Lower lobe of right lung (tissue), 2 donors: ENCODE measurements around the gene MIS18BP1. TPM values are rescaled to one million over a fixed set of nuclear protein-coding genes. Genes with fewer than 3 reads are reported as not detected.

ENCODE experiments used
- ATAC-seq, 2 donors: fragments of 200-7000 bp; cut with Tn5 transposase; one replicate each; pipeline ENCODE4 v1.9.1; 2020 to 2022; ENCODE audit warnings: mild to moderate bottlenecking in 2 of 2, moderate library complexity in 2 of 2
- DNase-seq: peaks from one replicate; pipeline ENCODE4 v3.0.0-alpha.2; 2020
- H3K27ac ChIP-seq: fragments of 200-600 bp; one replicate; pipeline ENCODE4 v1.8.0; 2022
- H3K27me3 ChIP-seq: fragments of 200-600 bp; one replicate; pipeline ENCODE4 v1.8.0; 2022; ENCODE audit warnings: low read depth
- H3K36me3 ChIP-seq: fragments of 200-600 bp; one replicate; pipeline ENCODE4 v1.8.0; 2022; ENCODE audit warnings: mild to moderate bottlenecking
- H3K4me1 ChIP-seq: fragments of 200-600 bp; one replicate; pipeline ENCODE4 v1.8.0; 2022
- H3K4me3 ChIP-seq: fragments of 200-600 bp; one replicate; pipeline ENCODE4 v1.8.0; 2022; ENCODE audit warnings: mild to moderate bottlenecking
- H3K9me3 ChIP-seq: fragments of 200-600 bp; one replicate; pipeline ENCODE4 v1.8.0; 2022
- intact Hi-C: fragments of 100-400 bp; cut with DNase I; formaldehyde crosslinking; loops from one replicate; pipeline ENCODE4 v1.11.0; 2022
- total RNA-seq: library from RNA; stranded (reverse); fragmentation: NEBNext Ultra II Directional; extraction: Animal tissue kit (Norgen Biotek cat#: 25700); gene quantifications from one replicate; pipeline ENCODE4 v1.2.1, GENCODE V29; 2021
- TF ChIP-seq, protein P1 (sequence below): fragments of 200-600 bp; IDR thresholded peaks from one replicate; pipeline ENCODE4 v1.8.0; 2022; ENCODE audit warnings: antibody characterized with exemption, mild to moderate bottlenecking
- donor health status: DM: no; HTN: yes; CAD: no; lungs with severe emphysema.

Gene MIS18BP1
- total RNA-seq, 1 donor from 2014 or later, result 48.3 TPM

DNA sequence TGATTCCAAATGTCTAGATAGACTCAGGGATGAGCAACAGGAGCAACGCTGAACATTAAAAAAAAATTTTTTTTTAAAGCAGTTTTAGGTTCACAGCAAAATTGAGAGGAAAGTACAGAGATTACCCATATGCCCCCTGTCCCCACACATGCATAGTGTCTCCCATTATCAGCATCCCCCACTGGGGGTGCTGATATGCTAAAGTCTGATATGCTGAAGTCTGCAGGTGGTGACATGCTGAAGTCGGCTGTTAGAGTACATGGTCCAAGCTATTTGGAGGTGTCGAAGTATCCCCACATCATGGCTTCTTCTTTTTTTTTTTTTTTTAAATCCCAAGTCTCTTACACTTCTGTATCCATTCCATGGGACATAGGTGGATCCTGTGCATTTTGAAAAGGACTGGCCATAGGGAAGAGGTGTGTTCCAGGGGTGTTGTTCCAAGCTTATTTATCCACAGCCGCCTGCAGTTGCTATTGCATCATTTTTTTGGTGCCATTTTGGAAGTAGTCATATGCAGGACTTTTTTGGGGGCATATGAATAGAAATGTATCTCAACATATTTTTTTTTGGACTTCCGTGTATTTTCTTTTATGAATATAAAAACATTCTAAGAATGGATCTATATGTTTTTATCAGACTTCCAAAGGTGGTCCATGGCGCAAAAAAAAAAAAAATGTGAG, 19.0 kb upstream of the MIS18BP1 start:
- Histone ChIP-seq H3K27ac (no peak overlapping the region), H3K4me1 (no peaks in the 10 kb centered on the region), H3K36me3 (no peaks in the 10 kb centered on the region), H3K9me3 (no peaks in the 10 kb centered on the region), H3K4me3 (no peak overlapping the region), H3K27me3 (no peaks in the 10 kb centered on the region)
- no peak for DNase-seq
- no peak for ATAC-seq
- intact Hi-C loops, result no loop called here
- TF ChIP-seq, protein P1, sequence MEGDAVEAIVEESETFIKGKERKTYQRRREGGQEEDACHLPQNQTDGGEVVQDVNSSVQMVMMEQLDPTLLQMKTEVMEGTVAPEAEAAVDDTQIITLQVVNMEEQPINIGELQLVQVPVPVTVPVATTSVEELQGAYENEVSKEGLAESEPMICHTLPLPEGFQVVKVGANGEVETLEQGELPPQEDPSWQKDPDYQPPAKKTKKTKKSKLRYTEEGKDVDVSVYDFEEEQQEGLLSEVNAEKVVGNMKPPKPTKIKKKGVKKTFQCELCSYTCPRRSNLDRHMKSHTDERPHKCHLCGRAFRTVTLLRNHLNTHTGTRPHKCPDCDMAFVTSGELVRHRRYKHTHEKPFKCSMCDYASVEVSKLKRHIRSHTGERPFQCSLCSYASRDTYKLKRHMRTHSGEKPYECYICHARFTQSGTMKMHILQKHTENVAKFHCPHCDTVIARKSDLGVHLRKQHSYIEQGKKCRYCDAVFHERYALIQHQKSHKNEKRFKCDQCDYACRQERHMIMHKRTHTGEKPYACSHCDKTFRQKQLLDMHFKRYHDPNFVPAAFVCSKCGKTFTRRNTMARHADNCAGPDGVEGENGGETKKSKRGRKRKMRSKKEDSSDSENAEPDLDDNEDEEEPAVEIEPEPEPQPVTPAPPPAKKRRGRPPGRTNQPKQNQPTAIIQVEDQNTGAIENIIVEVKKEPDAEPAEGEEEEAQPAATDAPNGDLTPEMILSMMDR, result no peak

- no peaks in the 10 kb centered on the region for H3K36me3 ChIP-seq
- no peak overlapping the region for H3K27ac ChIP-seq
- H3K4me1 ChIP-seq, result no peaks in the 10 kb centered on the region
- H3K27me3 ChIP-seq, result no peaks in the 10 kb centered on the region
- DNase-seq (no peak), ATAC-seq (no peak)
- no peak overlapping the region for H3K4me3 ChIP-seq
- TF ChIP-seq, protein P1, result no peak
- H3K9me3 ChIP-seq, result no peaks in the 10 kb centered on the region
- intact Hi-C loops, result no loop called here
Measured at GRCh38 chr14:45270031-45270430, 17.0 kb upstream of the MIS18BP1 start.

GRCh38 chr14:45267071-45267470, 14.1 kb upstream of the MIS18BP1 start:
- H3K27ac ChIP-seq, result no peak overlapping the region
- H3K27me3 ChIP-seq, result no peaks in the 10 kb centered on the region
- intact Hi-C loops, result no loop called here
- no peaks in the 10 kb centered on the region for H3K36me3 ChIP-seq
- no peak for ATAC-seq
- H3K4me1 ChIP-seq, result no peaks in the 10 kb centered on the region
- DNase-seq, result no peak
- no peaks in the 10 kb centered on the region for H3K9me3 ChIP-seq
- TF ChIP-seq, protein P1, result no peak
- no peak overlapping the region for H3K4me3 ChIP-seq

- Histone ChIP-seq H3K27ac (no peak overlapping the region), H3K9me3 (peaks cover 15% of the 10 kb centered on the region), H3K4me3 (no peak overlapping the region), H3K27me3 (no peaks in the 10 kb centered on the region), H3K36me3 (no peaks in the 10 kb centered on the region), H3K4me1 (no peaks in the 10 kb centered on the region)
- intact Hi-C loops, result no loop called here
- DNase-seq (no peak), ATAC-seq (no peak)
- TF ChIP-seq, protein P1, result no peak
Measured at GRCh38 chr14:45262637-45263036, 9.6 kb upstream of the MIS18BP1 start.

DNA sequence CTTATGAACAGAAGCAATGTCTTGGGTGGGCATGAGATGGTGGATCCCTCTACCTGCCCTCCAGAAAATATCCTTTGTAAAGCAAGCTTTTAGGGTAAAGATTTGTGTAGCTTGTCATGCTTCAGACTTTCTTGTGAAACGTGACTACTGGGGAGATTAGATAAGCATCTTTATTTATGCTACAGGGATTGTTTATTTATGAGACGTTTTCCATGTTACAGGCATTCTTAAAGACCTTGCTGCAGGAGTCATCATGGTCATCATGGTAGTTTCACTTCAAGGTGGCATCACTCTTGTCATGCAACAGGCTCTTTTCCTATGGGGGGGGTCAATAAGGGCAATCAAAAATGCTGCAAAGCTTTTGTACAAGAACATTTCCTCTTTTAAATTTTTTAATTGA, 8.2 kb upstream of the MIS18BP1 start:
- Histone ChIP-seq H3K4me3 (no peak overlapping the region), H3K27me3 (no peaks in the 10 kb centered on the region), H3K4me1 (no peaks in the 10 kb centered on the region), H3K36me3 (no peaks in the 10 kb centered on the region), H3K9me3 (peaks cover 16% of the 10 kb centered on the region), H3K27ac (no peak overlapping the region)
- DNase-seq (no peak), ATAC-seq (no peak)
- intact Hi-C loops, result no loop called here
- TF ChIP-seq, protein P1, result no peak
